Activated naive CD4-positive, alpha-beta T cell treated with anti-CD3 and anti-CD28 coated beads, Interleukin-2, amount 50 U/mL, for 24 hours (primary cell): ENCODE measurements around the gene LHPP.
"Not testable (repeated sequence)": the region's sequence is repeated elsewhere in the genome, so short reads cannot be mapped to it uniquely, and the experiment has no call there.

Experiments
- H3K27ac Mint-ChIP-seq: one replicate; pipeline ENCODE4 v1.8.0; 2021; ENCODE audit warnings: mild to moderate bottlenecking, mixed read lengths
- H3K27me3 Mint-ChIP-seq: one replicate; pipeline ENCODE4 v1.8.0; 2021; ENCODE audit warnings: mixed read lengths
- H3K36me3 Mint-ChIP-seq: one replicate; pipeline ENCODE4 v1.8.0; 2021; ENCODE audit warnings: mixed read lengths
- H3K4me1 Mint-ChIP-seq: one replicate; pipeline ENCODE4 v1.8.0; 2021; ENCODE audit warnings: mixed read lengths
- H3K4me3 Mint-ChIP-seq: one replicate; pipeline ENCODE4 v1.8.0; 2021; ENCODE audit warnings: mild to moderate bottlenecking, mixed read lengths
- H3K9me3 Mint-ChIP-seq: one replicate; pipeline ENCODE4 v1.8.0; 2021; ENCODE audit warnings: mixed read lengths

Gene LHPP

GRCh38 chr10:124538706-124539105 is 77.1 kb downstream of the LHPP start:
- H3K36me3 Mint-ChIP-seq, result no peaks in the 10 kb centered on the region
- H3K9me3 Mint-ChIP-seq, result no peaks in the 10 kb centered on the region
- H3K27ac Mint-ChIP-seq, result no peak overlapping the region
- H3K4me3 Mint-ChIP-seq, result no peak overlapping the region
- peaks cover 3% of the 10 kb centered on the region for H3K4me1 Mint-ChIP-seq
- H3K27me3 Mint-ChIP-seq, result no peaks in the 10 kb centered on the region

- no peak overlapping the region for H3K27ac Mint-ChIP-seq
Observed at GRCh38 chr10:124539935-124540641, 78.5 kb downstream of the LHPP start.

DNA sequence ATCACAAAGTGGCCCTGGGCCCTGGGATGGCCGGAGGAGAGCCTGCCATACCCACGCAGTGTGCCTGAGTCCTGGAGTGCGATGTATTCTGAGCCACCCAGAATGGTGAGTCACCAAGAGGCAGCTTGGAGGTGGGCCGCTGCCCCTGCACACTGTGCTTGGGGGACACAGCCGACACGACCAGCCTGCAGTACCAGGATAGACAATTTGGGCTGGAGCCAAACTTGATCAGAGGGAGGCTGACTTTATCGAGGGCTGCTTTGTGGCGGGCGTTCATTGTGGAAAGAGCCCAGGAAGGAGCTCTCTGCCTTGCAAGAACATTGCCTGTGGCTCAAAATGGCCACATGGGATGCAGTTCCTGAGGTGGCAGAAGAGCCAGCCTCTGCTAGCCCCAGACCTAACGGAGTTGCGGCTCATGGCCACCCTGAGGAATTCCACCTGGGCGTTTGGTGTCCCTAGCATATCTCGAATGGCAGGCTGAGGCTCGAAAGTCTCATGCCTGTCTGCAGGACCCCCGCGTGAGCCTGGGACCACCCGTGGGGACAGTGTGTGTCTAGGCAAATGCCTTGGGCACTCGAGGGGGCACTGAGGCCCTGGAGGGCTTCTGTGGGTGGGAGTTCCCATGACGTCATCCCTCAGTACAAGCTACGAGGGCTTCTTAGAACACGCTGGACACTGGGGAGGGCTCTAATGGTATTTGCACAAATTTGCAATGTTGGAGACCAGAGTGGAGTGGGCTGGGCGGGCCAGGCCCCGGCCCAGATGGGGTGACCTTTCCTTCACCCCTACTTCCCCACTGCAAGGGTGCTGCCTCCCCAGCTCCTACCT is 79.7 kb downstream of the LHPP start:
- Mint-ChIP-seq H3K4me3 (no peak overlapping the region), H3K36me3 (no peaks in the 10 kb centered on the region), H3K27ac (no peak overlapping the region), H3K4me1 (peaks cover 23% of the 10 kb centered on the region), H3K27me3 (no peaks in the 10 kb centered on the region), H3K9me3 (no peaks in the 10 kb centered on the region)

More at GRCh38 chr10:124539935-124540641, 78.5 kb downstream of the LHPP start:
- Mint-ChIP-seq H3K9me3 (no peaks in the 10 kb centered on the region), H3K4me1 (peaks cover 11% of the 10 kb centered on the region), H3K36me3 (no peaks in the 10 kb centered on the region), H3K27me3 (no peaks in the 10 kb centered on the region), H3K4me3 (no peak overlapping the region)

GRCh38 chr10:124542336-124542735 is 80.7 kb downstream of the LHPP start:
- H3K27me3 Mint-ChIP-seq, result no peaks in the 10 kb centered on the region
- H3K36me3 Mint-ChIP-seq, result no peaks in the 10 kb centered on the region
- no peak overlapping the region for H3K27ac Mint-ChIP-seq
- no peaks in the 10 kb centered on the region for H3K9me3 Mint-ChIP-seq
- no peak overlapping the region for H3K4me3 Mint-ChIP-seq
- H3K4me1 Mint-ChIP-seq, result peaks cover 26% of the 10 kb centered on the region

- Mint-ChIP-seq H3K27me3 (no peaks in the 10 kb centered on the region), H3K36me3 (no peaks in the 10 kb centered on the region), H3K4me1 (peaks cover 26% of the 10 kb centered on the region), H3K9me3 (no peaks in the 10 kb centered on the region), H3K4me3 (no peak overlapping the region), H3K27ac (peak overlapping the region; percentile 30)
Observed at GRCh38 chr10:124543146-124543545, 81.5 kb downstream of the LHPP start.

GRCh38 chr10:124543971-124544370 is 82.3 kb downstream of the LHPP start:
- peaks cover 26% of the 10 kb centered on the region for H3K4me1 Mint-ChIP-seq
- H3K27me3 Mint-ChIP-seq, result no peaks in the 10 kb centered on the region
- no peaks in the 10 kb centered on the region for H3K36me3 Mint-ChIP-seq
- H3K9me3 Mint-ChIP-seq, result no peaks in the 10 kb centered on the region
- H3K27ac Mint-ChIP-seq, result no peak overlapping the region
- H3K4me3 Mint-ChIP-seq, result no peak overlapping the region

DNA sequence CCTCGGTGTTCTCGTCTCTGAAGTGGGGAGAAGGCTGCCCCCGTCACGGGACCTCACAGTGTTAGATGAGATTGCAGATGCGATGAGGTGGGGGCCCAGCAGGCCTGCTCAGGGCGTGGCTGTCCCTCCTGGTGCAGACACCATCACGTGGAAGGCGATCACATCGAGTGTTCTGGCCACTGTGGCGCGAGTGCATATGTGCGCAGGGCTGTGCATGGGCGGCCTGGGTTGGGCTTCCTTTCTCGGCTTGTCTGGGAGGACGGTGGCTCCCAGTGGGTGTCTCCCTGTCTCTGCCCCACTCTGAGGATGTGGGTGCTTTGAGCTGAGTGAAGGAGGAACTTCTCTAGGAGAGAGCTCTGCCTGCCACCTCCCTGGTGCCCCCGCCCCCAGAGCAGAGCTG is 83.1 kb downstream of the LHPP start:
- Mint-ChIP-seq H3K4me3 (no peak overlapping the region), H3K27me3 (no peaks in the 10 kb centered on the region), H3K27ac (no peak overlapping the region), H3K9me3 (no peaks in the 10 kb centered on the region), H3K4me1 (peaks cover 26% of the 10 kb centered on the region), H3K36me3 (no peaks in the 10 kb centered on the region)

DNA sequence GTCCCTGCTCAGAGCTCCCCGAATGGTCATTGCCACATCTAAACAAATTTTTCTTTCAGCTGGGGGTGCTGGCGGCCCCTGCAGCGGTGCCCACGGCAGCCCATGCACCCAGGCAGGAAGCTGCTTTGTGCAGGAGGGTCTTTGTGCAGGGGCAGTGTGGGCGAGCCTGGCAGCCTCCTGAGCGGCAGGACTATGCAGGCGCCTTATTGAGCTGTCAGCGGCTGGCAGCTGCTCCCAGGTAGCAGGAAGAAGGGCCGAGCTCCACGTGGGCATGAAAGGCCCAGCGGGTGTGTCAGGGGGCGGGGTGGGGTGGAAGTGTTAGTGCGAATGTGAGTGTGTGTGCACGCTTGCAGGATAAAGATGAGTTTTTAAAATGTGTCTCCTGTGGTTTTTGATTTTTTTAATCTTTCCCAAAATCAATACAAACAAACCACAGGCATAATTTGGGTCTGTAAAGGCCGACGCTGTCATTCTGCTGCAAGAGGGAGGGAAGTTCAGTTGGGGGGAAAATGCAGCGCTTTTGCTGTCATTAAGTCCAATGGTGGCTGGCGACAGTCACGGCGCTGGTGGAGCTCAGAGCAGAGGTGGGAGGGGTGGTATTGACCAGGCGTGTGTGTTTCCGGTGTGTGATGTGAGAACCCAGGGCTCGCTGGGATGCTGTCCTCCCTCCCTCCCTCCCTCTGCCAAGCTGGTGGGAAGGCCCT is 83.9 kb downstream of the LHPP start:
- Mint-ChIP-seq H3K4me3 (no peak overlapping the region), H3K9me3 (no peaks in the 10 kb centered on the region), H3K27ac (no peak overlapping the region)

DNA sequence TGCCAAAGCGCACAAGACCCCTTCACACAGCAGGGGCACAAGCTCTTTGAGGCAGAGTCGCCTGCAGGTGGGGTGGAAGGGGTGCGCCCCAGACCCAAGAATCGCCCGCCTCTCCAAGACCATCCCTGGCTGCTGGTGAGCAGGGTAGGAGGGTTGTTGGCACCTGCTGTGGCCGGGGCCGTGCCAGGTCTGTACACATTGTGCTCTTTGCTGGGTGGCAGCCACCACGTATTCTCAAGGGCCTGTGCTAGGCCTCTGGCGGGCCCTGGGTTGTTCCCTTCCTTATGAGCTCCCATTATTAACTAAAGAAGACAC is 84.4 kb downstream of the LHPP start:
- H3K27me3 Mint-ChIP-seq, result no peaks in the 10 kb centered on the region
- peaks cover 23% of the 10 kb centered on the region for H3K4me1 Mint-ChIP-seq
- H3K9me3 Mint-ChIP-seq, result no peaks in the 10 kb centered on the region
- no peak overlapping the region for H3K4me3 Mint-ChIP-seq
- H3K36me3 Mint-ChIP-seq, result no peaks in the 10 kb centered on the region
- H3K27ac Mint-ChIP-seq, result no peak overlapping the region

More for the DNA sequence above, 83.9 kb downstream of the LHPP start:
- Mint-ChIP-seq H3K4me1 (peaks cover 24% of the 10 kb centered on the region), H3K36me3 (no peaks in the 10 kb centered on the region), H3K27me3 (no peaks in the 10 kb centered on the region)

DNA sequence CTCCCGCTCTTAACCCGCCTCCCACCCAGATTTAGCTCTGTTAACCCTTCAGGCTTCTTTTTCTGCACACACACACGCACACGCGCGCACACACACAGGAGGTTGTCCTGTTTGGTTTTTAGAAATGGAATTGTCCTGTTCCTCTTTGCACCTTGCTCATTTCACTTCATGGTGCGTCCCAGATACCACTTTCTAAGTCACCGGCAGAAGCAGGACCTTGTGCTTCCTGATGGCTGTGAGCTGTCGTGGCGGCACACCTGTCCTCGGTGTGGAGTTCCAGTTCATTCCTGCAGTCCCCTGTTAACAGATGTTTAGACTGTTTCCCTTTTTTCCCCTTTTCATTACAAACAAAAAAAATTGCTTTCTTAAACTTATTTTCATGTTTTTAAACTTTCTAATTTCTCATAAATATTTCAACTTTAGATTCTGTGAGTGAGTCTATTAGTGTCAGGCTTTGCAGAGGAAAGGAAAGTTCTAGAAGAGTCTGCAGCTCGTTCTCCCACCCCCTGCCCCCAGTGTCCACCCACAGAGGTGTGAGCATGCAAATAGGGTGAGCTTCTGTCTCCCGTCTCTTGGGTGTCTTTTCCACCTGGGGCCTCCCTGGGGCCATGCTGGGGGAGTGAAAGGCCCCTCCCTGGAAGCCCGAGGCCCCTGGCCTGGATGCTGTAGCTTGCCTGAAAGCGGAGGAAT is 85.5 kb downstream of the LHPP start:
- Mint-ChIP-seq H3K27me3 (no peaks in the 10 kb centered on the region), H3K4me3 (no peak overlapping the region), H3K4me1 (peaks cover 23% of the 10 kb centered on the region), H3K9me3 (no peaks in the 10 kb centered on the region), H3K36me3 (no peaks in the 10 kb centered on the region), H3K27ac (no peak overlapping the region)

- Mint-ChIP-seq H3K36me3 (no peaks in the 10 kb centered on the region), H3K4me1 (peaks cover 23% of the 10 kb centered on the region), H3K27ac (no peak overlapping the region), H3K27me3 (no peaks in the 10 kb centered on the region), H3K9me3 (no peaks in the 10 kb centered on the region), H3K4me3 (no peak overlapping the region)
Observed at GRCh38 chr10:124547647-124548168, 86.1 kb downstream of the LHPP start.

DNA sequence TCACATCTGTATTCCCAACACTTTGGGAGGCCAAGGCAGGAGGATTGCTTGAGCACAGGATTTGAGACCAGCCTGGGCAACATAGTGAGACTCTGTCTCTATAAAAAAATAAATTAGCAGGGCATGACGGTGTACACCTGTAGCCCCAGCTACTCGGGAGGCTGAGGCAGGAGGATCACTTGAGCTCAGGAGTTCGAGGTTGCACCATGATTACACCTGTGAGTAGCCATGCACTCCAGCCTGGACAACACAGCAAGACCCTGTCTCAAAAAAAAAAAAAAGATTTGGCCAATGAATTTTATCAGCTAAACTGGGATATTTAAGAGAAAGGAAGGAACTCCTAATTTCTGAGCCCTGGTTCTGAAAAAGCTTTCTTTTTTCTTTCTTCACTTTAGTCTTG is 87.5 kb downstream of the LHPP start:
- H3K27ac Mint-ChIP-seq, H3K36me3 Mint-ChIP-seq, H3K9me3 Mint-ChIP-seq, H3K4me3 Mint-ChIP-seq, H3K27me3 Mint-ChIP-seq: not testable (repeated sequence)
- H3K4me1 Mint-ChIP-seq, result peaks cover 23% of the 10 kb centered on the region

DNA sequence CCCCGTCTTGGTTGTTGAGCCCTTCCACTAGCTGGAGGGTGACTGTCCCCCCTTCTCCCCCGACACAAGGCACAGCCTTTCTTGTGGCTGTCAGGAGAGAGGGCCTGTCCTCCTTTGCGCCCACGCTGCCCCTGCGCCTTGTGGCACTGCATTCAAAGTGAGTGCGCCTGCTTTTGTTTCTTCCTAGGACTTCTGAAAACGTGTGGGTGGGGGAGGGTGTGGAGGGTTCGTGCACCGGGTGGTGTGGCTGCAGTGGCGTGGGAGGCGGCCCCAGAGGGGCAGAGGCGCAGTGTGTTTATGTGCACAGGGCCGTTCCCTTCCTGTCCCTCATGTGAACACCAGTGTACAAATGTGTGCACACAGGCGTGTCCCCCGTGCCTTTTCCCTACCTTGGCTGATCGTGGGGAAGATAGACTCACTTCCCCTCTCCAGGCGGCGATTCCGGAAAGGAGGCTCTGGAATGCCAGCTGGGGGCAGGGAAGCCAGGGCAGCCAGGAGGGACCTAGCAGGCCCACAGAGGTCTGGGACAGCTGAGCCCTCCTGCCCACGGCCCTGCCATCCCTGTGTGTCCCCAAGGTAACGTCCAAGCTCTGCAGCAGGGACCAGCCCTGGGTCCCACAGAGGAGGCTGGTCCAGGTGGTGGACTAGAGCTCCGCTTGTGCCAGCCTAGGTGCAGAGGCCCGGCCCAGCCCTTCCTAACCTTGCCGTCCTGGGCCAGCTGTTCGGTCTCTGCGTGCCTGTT is 88.8 kb downstream of the LHPP start:
- Mint-ChIP-seq H3K4me1 (peaks cover 11% of the 10 kb centered on the region), H3K27me3 (no peaks in the 10 kb centered on the region), H3K27ac (no peak overlapping the region), H3K9me3 (no peaks in the 10 kb centered on the region), H3K36me3 (no peaks in the 10 kb centered on the region), H3K4me3 (no peak overlapping the region)

- Mint-ChIP-seq H3K27me3 (no peaks in the 10 kb centered on the region), H3K27ac (no peak overlapping the region), H3K36me3 (no peaks in the 10 kb centered on the region), H3K4me3 (no peak overlapping the region), H3K4me1 (peaks cover 6% of the 10 kb centered on the region), H3K9me3 (no peaks in the 10 kb centered on the region)
Observed at GRCh38 chr10:124551097-124551496, 89.5 kb downstream of the LHPP start.

GRCh38 chr10:124551755-124552154 is 90.1 kb downstream of the LHPP start:
- Mint-ChIP-seq H3K4me3 (no peak overlapping the region), H3K27me3 (no peaks in the 10 kb centered on the region), H3K27ac (no peak overlapping the region), H3K4me1 (peaks cover 3% of the 10 kb centered on the region), H3K36me3 (peaks cover 1% of the 10 kb centered on the region), H3K9me3 (no peaks in the 10 kb centered on the region)
